ENCODE data around the gene CRELD1. TPM values are rescaled to one million over a fixed set of nuclear protein-coding genes. Genes with fewer than 3 reads are reported as not detected.
A peak's percentile ranks its signal among the peaks of the same experiment; 100 is the strongest.

CRELD1 gene
- total RNA-seq, 1 donor from 2014 or later: 24.0 TPM

DNA sequence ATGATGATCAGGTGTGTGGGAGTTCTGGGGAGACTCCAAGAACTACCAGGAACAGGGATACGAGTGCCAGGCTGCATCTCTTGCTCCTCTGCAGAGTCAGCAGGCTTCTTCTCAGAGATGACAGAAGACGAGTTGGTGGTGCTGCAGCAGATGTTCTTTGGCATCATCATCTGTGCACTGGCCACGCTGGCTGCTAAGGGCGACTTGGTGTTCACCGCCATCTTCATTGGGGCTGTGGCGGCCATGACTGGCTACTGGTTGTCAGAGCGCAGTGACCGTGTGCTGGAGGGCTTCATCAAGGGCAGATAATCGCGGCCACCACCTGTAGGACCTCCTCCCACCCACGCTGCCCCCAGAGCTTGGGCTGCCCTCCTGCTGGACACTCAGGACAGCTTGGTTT, 10.6 kb downstream of the CRELD1 start:
- Mint-ChIP-seq H3K27ac (no peak overlapping the region), H3K4me3 (ENCODE audit: low read depth) (no peak overlapping the region)

DNA sequence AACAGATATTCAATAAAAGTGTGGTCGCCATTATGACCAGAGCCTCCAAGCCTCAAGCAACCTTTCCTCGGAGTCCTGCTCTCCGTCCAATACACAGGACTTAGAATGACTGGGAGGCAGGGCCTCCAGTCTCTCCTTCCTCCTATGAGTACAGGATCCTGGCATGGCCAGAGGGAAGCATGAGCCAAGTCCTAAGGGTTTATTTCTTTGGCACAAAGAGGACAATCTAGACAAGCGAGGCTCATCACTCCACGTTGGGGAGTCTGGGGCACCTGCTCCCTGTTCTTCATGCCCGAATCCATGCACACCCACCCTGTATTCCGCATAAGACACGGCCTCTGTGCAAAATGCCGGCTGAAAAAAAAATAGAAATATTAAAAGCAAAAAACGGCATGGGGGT, 11.7 kb downstream of the CRELD1 start:
- Mint-ChIP-seq H3K27ac (no peak overlapping the region), H3K4me1 (ENCODE audit: low read depth) (peaks cover 5% of the 10 kb centered on the region), H3K36me3 (ENCODE audit: low read depth) (peaks cover 25% of the 10 kb centered on the region), H3K9me3 (no peaks in the 10 kb centered on the region), H3K27me3 (ENCODE audit: low read depth) (no peaks in the 10 kb centered on the region), H3K4me3 (ENCODE audit: low read depth) (peak overlapping the region; percentile 48)
- intact Hi-C loops (cut with micrococcal nuclease): no loop called here
- no peak for DNase-seq (ENCODE audit: low spot score)

More for the DNA sequence above, 10.6 kb downstream of the CRELD1 start:
- Mint-ChIP-seq H3K9me3 (no peaks in the 10 kb centered on the region), H3K27me3 (ENCODE audit: low read depth) (no peaks in the 10 kb centered on the region), H3K4me1 (ENCODE audit: low read depth) (peaks cover 5% of the 10 kb centered on the region), H3K36me3 (ENCODE audit: low read depth) (peaks cover 25% of the 10 kb centered on the region)
- DNase-seq (ENCODE audit: low spot score): no peak
- intact Hi-C loops (cut with micrococcal nuclease): no loop called here

DNA sequence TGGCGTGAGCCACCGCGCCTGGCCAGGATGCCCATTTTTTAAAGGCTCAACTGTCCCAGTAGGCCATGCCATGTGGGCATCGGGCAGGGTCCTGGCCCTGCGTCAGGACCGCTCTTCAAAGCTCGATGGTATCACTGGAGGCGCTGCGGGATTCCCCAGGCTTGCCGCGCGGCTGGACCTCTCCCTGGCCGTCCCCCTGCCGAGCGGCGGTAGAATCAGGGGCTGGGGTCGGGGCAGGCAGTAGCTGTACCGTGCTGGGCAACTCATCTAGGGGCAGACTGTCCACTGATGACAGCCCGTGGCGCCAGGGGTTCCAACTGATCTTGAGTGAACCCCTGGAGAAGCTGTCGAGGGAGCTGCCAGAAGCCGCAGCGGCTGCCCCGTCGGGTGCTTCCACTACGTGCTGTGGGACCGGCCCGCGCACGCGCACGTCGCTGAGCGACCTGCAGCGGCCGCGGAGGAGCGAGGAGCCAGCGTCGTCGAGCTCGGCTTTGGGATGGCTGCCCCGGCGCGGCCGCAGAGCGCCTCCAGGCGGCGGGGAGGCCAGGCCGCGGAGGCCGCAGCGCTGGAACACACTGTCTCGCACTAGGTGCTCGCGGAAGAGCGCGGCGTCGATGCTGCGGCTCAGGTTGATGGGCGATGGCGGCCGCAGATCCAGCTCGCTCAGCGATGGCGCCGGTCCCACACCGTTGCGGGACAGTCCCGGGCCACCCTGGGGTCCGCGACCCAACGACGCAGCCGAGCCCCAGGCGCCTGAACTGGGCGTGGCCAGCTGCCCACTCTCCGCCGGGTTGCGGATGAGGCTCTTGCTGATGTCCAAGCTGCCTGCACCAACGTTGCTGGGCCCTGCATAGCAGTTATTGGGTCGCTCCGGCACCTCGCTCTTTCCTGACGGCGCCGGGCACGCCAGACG, 12.7 kb downstream of the CRELD1 start:
- Mint-ChIP-seq H3K4me1 (ENCODE audit: low read depth) (peaks cover 12% of the 10 kb centered on the region), H3K36me3 (ENCODE audit: low read depth) (peaks cover 22% of the 10 kb centered on the region), H3K27ac (peak overlapping the region; percentile 87), H3K27me3 (ENCODE audit: low read depth) (no peaks in the 10 kb centered on the region), H3K4me3 (ENCODE audit: low read depth) (peak overlapping the region; percentile 84), H3K9me3 (no peaks in the 10 kb centered on the region)
- DNase-seq (ENCODE audit: low spot score): peak; percentile 85
- intact Hi-C loops (cut with micrococcal nuclease): loop anchor here (2.0 kb wide), 1 partner anchor 14 kb away; the partner anchor contains the start of gene CRELD1

DNA sequence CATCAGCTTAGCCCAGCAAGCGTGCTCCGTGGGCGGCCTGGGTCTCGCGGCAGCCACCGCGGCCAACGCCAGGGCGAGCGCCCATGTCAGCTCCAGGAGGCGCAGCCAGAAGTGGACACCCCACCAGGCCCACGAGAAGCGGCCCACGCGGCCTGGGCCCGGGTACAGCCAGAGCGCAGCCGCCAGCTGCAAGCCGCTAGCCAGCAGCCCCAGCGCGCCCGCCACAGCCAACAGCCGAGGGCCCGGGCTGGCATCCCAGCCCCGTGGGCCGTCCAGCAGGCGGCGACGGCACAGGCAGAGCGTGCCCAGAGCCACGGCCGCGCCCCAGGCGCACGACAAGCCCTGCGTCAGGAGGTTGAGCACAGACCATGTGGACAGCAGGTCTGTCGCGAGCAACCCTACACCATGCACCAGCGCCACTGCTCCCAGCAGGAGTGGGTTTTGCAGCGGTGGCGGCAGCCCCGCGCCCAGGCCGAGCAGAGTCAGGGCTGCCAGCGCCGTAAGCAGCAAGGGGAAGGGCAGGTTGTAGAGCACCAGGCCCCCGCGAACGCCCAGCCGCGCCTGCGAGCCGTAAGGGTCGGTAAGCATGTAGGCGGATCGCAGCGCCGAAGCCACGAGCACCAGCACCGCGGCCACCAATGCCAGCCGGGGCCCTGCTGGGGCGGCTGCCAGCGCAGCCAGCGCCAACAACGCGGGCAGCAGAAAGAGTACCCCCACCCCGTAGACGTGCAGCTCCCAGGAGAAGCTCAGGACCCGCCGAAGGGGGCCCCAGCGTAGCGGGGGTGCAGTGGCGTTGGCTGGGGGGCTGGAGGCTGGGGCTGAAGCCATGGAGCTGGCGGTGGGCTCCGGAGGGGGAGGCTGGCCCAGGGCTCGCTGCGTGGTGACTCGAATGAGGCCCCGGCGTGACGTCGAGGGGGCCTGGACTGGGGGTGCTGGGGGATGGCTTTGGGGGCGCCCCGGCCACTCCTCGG, 13.7 kb downstream of the CRELD1 start:
- intact Hi-C loops (cut with micrococcal nuclease): loop anchor here (2.0 kb wide), 1 partner anchor 15 kb away; the partner anchor contains the start of gene CRELD1
- no peak overlapping the region for H3K4me3 Mint-ChIP-seq (ENCODE audit: low read depth)
- no peaks in the 10 kb centered on the region for H3K27me3 Mint-ChIP-seq (ENCODE audit: low read depth)
- no peak for DNase-seq (ENCODE audit: low spot score)
- no peaks in the 10 kb centered on the region for H3K9me3 Mint-ChIP-seq
- no peak overlapping the region for H3K27ac Mint-ChIP-seq
- peaks cover 15% of the 10 kb centered on the region for H3K4me1 Mint-ChIP-seq (ENCODE audit: low read depth)
- peaks cover 18% of the 10 kb centered on the region for H3K36me3 Mint-ChIP-seq (ENCODE audit: low read depth)

DNA sequence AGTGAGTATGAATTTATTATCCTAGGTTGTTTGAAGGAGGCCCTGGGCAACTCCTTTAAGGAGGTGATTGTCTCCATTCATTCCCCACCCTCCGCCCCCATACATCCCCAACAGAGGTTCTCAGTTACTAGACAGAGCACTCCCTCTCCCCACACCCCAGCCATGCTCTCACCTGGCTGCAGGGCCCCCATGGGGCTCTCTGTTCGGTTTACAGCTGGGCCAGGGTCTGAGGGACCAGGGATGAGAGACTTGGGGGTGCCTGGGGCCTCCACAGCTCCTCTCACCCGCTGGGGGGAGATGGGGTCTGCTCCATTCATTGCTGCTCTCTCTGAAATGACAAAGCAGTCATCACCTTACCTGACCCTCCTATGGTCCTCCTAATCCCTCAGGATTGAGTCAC, 15.0 kb downstream of the CRELD1 start:
- Mint-ChIP-seq H3K9me3 (no peaks in the 10 kb centered on the region), H3K36me3 (ENCODE audit: low read depth) (peaks cover 12% of the 10 kb centered on the region), H3K27ac (no peak overlapping the region), H3K27me3 (ENCODE audit: low read depth) (no peaks in the 10 kb centered on the region), H3K4me3 (ENCODE audit: low read depth) (no peak overlapping the region), H3K4me1 (ENCODE audit: low read depth) (peaks cover 18% of the 10 kb centered on the region)
- intact Hi-C loops (cut with micrococcal nuclease): no loop called here
- no peak for DNase-seq (ENCODE audit: low spot score)

DNA sequence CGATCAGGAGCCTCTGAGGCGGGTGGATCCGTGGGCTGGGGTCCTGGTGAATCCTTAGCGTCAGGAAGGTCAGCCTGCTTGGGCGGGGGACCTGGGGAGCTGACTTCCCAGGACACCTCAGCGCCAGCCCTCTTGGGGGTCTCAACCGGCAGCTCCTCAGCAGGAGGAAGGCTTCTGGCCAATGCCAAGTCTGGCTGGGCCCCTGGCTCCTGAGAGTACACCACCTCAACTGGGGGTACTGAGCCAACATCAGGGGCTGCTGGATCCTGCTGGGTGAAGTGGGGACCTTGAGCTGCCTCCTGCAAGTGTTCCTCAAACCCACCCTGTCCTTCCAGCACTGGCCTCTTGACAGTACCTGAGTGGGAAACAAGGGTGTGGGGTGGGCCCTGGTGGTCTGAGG, 15.5 kb downstream of the CRELD1 start:
- Mint-ChIP-seq H3K27me3 (ENCODE audit: low read depth) (no peaks in the 10 kb centered on the region), H3K9me3 (no peaks in the 10 kb centered on the region), H3K4me1 (ENCODE audit: low read depth) (peaks cover 18% of the 10 kb centered on the region), H3K36me3 (ENCODE audit: low read depth) (peaks cover 6% of the 10 kb centered on the region), H3K4me3 (ENCODE audit: low read depth) (no peak overlapping the region), H3K27ac (no peak overlapping the region)
- no peak for DNase-seq (ENCODE audit: low spot score)
- intact Hi-C loops (cut with micrococcal nuclease): no loop called here

DNA sequence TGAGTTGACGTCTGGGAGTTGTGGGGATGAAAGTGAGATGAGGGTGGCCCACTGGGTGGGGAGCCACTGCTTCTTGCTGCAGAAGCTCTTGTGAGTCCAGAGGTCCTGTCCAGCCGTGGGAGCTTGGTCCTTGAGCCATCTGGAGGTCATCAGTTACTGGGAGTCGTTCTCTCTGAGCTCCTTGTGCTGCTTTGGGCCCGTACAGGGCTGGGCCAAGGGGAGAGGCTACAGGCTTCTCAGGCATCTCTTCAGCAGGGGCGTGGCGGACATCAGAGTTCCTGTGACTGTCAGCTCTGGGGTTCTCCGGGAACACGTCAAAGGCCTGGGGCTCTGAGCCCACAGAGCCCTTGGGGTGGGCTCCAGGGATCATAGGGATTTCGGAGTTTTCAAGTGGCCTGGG, 16.0 kb downstream of the CRELD1 start:
- intact Hi-C loops (cut with micrococcal nuclease): loop anchor here (5.0 kb wide), 1 partner anchor 107 kb away; the partner anchor contains the start of gene RPUSD3
- Mint-ChIP-seq H3K36me3 (ENCODE audit: low read depth) (peaks cover 4% of the 10 kb centered on the region), H3K27me3 (ENCODE audit: low read depth) (no peaks in the 10 kb centered on the region), H3K9me3 (no peaks in the 10 kb centered on the region), H3K27ac (no peak overlapping the region), H3K4me3 (ENCODE audit: low read depth) (no peak overlapping the region), H3K4me1 (ENCODE audit: low read depth) (peaks cover 18% of the 10 kb centered on the region)
- no peak for DNase-seq (ENCODE audit: low spot score)

DNA sequence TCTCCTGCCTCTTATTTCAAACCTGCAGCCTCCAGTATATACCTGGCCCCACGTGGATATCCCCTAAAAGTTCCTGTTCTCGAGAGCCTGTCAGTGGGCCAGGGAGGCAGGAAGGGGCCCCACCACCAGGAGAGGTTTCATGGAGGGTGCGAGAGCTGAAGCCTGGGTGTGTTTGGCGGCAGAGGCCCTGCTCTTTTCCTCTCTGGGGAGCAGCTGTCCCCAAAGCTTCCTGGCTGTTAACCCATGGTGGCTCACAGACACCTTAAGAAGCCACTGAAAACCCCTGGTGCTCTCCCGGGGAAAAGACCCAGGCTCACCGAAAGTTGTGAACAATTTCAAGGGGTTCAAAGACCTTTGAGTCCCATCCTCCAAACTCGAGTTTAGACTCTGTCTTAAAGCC, 17.5 kb downstream of the CRELD1 start:
- H3K4me3 Mint-ChIP-seq (ENCODE audit: low read depth): peak overlapping the region; percentile 87
- H3K4me1 Mint-ChIP-seq (ENCODE audit: low read depth): peaks cover 14% of the 10 kb centered on the region
- H3K27me3 Mint-ChIP-seq (ENCODE audit: low read depth): no peaks in the 10 kb centered on the region
- intact Hi-C loops (cut with micrococcal nuclease): loop anchor here (5.0 kb wide), 1 partner anchor 109 kb away; the partner anchor contains the start of gene RPUSD3
- H3K36me3 Mint-ChIP-seq (ENCODE audit: low read depth): peaks cover 4% of the 10 kb centered on the region
- no peaks in the 10 kb centered on the region for H3K9me3 Mint-ChIP-seq
- DNase-seq (ENCODE audit: low spot score): no peak
- peak overlapping the region; percentile 68 for H3K27ac Mint-ChIP-seq

DNA sequence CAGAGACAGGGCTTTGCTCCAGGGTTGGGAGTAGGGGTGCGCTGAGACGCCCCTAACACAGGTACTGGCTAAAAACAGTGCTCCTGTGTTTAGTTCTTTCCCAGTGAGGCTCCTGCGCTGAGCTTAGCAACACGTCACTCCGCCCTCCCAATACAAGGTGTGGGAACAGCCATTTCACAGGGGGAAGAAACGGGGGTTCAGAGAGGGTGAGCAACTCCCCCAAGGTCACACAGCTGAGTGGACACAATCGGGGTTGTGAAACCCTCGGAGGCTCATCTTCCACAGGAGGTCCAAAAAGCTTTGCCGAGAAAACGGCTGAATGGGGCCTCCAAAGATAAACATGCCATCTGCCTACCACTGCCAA, 17.9 kb downstream of the CRELD1 start:
- intact Hi-C loops (cut with micrococcal nuclease): loop anchor here (5.0 kb wide), 1 partner anchor 109 kb away; the partner anchor contains the start of gene RPUSD3
- no peak for DNase-seq (ENCODE audit: low spot score)
- no peaks in the 10 kb centered on the region for H3K27me3 Mint-ChIP-seq (ENCODE audit: low read depth)
- peaks cover 4% of the 10 kb centered on the region for H3K36me3 Mint-ChIP-seq (ENCODE audit: low read depth)
- H3K4me3 Mint-ChIP-seq (ENCODE audit: low read depth): peak overlapping the region; percentile 87
- H3K9me3 Mint-ChIP-seq: no peaks in the 10 kb centered on the region
- H3K4me1 Mint-ChIP-seq (ENCODE audit: low read depth): peaks cover 12% of the 10 kb centered on the region
- H3K27ac Mint-ChIP-seq: peak overlapping the region; percentile 24

DNA sequence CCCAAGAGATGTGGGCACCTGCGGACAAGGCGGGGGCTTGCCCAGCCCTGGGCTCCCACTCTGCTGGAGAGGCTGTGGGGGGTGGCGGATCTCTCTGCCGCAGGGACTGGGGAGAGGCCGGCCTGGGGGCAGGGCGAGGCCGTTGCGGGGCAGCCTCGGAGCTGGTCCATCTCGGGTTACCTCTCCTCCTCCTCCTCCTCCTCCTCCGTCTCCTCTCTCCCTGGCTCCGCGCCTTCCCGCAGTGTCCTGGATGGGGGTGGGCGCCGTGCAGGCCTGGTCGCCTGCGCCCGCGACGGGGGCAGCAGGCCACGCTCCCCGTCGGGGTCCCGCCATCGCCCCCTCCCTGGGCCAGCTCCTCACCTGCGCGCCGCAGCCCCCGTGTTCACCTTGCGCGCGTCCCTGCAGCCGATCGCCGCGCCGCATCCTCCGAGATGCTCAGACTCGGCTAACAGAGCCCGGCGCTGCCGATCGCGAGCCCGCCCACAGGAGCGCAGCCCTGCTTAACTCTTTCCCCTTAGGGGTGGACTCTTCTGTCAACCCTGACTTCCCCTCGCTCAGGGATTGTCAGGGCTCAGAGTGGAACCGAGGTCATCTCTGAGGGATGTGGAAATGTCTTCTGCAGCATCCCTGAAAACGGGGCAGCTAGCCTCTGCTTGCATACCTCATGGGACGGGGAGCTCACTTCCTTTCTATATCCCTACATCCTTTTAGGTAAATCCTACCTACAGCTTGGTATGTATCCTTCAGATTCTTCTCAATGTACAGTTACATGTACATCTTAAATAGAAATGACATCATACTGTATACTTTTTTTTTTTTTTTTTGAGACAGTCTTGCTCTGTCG, 18.6 kb downstream of the CRELD1 start, which contains the start of gene PRRT3:
TSS of gene PRRT3 (minus strand) at position 447 of the 844 bp plus-strand sequence. CDS start 2,293 bp downstream, outside the sequence.
- H3K4me1 Mint-ChIP-seq (ENCODE audit: low read depth): peaks cover 12% of the 10 kb centered on the region
- H3K36me3 Mint-ChIP-seq (ENCODE audit: low read depth): peaks cover 4% of the 10 kb centered on the region
- no peaks in the 10 kb centered on the region for H3K9me3 Mint-ChIP-seq
- intact Hi-C loops (cut with micrococcal nuclease): loop anchor here (5.0 kb wide), 1 partner anchor 110 kb away; the partner anchor contains the start of gene RPUSD3
- DNase-seq (ENCODE audit: low spot score): peak; percentile 43
- no peaks in the 10 kb centered on the region for H3K27me3 Mint-ChIP-seq (ENCODE audit: low read depth)
- peak within 1 kb of the TSS; percentile 49 for H3K27ac Mint-ChIP-seq
- H3K4me3 Mint-ChIP-seq (ENCODE audit: low read depth): peak within 1 kb of the TSS; percentile 87

DNA sequence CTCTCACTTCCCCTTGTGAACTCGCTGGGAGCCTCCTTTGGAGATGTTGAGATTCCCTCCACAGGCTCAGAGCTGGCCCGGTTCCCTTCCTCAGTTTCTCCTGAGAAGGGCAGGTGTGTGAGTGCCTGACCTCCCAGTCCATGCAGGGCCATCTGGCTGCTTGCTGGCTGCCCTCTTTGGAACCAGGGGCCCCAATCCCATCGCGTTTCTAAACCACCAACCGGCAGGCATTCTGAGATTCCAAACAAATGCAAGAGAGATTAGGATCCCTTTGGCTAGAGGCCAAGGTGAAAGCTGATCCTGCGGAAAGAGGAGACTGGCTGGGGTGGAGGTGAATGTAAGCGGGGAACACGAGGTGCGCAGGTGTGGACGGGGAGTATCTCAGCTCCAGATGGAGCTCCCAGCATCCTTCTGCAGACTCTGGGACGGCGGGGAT, 21.5 kb downstream of the CRELD1 start:
- no peak overlapping the region for H3K4me3 Mint-ChIP-seq (ENCODE audit: low read depth)
- no peak for DNase-seq (ENCODE audit: low spot score)
- H3K4me1 Mint-ChIP-seq (ENCODE audit: low read depth): peaks cover 12% of the 10 kb centered on the region
- intact Hi-C loops (cut with micrococcal nuclease): no loop called here
- peaks cover 4% of the 10 kb centered on the region for H3K36me3 Mint-ChIP-seq (ENCODE audit: low read depth)
- H3K27ac Mint-ChIP-seq: no peak overlapping the region
- H3K27me3 Mint-ChIP-seq (ENCODE audit: low read depth): no peaks in the 10 kb centered on the region
- no peaks in the 10 kb centered on the region for H3K9me3 Mint-ChIP-seq
